HepG2 (cell line): ENCODE measurements around the gene UBTD1. TPM values are rescaled to one million over a fixed set of nuclear protein-coding genes. Genes with fewer than 3 reads are reported as not detected.

ENCODE experiments used
- ARNT2 ChIP-seq: sonication (generic); formaldehyde crosslinking; IDR thresholded peaks from 2 replicates; pipeline ENCODE4 v1.8.0; 2022; ENCODE audit warnings: mild to moderate bottlenecking, low read depth, missing genetic modification reagents, moderate library complexity
- EED ChIP-seq: sonication (generic); formaldehyde crosslinking; IDR thresholded peaks from 2 replicates; pipeline ENCODE4 v1.5.0; 2020; ENCODE audit warnings: mild to moderate bottlenecking, missing genetic modification reagents
- HOXA9 ChIP-seq: sonication (generic); formaldehyde crosslinking; IDR thresholded peaks from 2 replicates; pipeline ENCODE4 v1.8.1; 2022; ENCODE audit warnings: missing genetic modification reagents, mild to moderate bottlenecking, moderate library complexity, borderline replicate concordance
- MED1 ChIP-seq: sonication (generic); formaldehyde crosslinking; IDR thresholded peaks from 2 replicates; pipeline ENCODE4 v1.4.0; 2020; ENCODE audit warnings: missing genetic modification reagents
- NCOA1 ChIP-seq: sonication (generic); formaldehyde crosslinking; IDR thresholded peaks from 2 replicates; pipeline ENCODE4 v1.9.0; 2021; ENCODE audit warnings: missing genetic modification reagents
- NFAT5 ChIP-seq: sonication (generic); formaldehyde crosslinking; IDR thresholded peaks from 2 replicates; pipeline ENCODE4 v1.4.0; 2020; ENCODE audit warnings: missing genetic modification reagents
- NFKBIZ ChIP-seq: IDR thresholded peaks from 2 replicates; pipeline ENCODE4 v1.6.1; 2018; ENCODE audit warnings: missing genetic modification reagents, missing compliant biosample characterization
- PCBP1 ChIP-seq: fragments of 200-400 bp; formaldehyde crosslinking; IDR thresholded peaks from 2 replicates; pipeline ENCODE4 v1.6.1; 2017; ENCODE audit warnings: mild to moderate bottlenecking, low read depth, low read length, borderline replicate concordance
- ZBTB39 ChIP-seq: sonication (generic); formaldehyde crosslinking; IDR thresholded peaks from 2 replicates; pipeline ENCODE4 v1.5.0; 2020; ENCODE audit warnings: missing genetic modification reagents
- ZMYM3 ChIP-seq: sonication (generic); formaldehyde crosslinking; IDR thresholded peaks from 2 replicates; pipeline ENCODE4 v1.5.1; 2020; ENCODE audit warnings: mild to moderate bottlenecking, missing genetic modification reagents
- ZNF234 ChIP-seq: sonication (generic); formaldehyde crosslinking; conservative IDR thresholded peaks from 2 replicates; pipeline ENCODE4 v1.5.1; 2020; ENCODE audit warnings: mild to moderate bottlenecking, missing genetic modification reagents
- ZNF275 ChIP-seq: sonication (generic); formaldehyde crosslinking; IDR thresholded peaks from 2 replicates; pipeline ENCODE4 v1.8.0; 2022; ENCODE audit warnings: missing genetic modification reagents, mild to moderate bottlenecking, inconsistent platforms, borderline replicate concordance
- ZNF3 ChIP-seq: IDR thresholded peaks from 2 replicates; pipeline ENCODE4 v1.7.0; 2017; ENCODE audit warnings: inconsistent platforms
- ZNF501 ChIP-seq: sonication (generic); formaldehyde crosslinking; IDR thresholded peaks from 2 replicates; pipeline ENCODE4 v1.5.1; 2020; ENCODE audit warnings: mild to moderate bottlenecking, moderate library complexity, missing genetic modification reagents
- ZNF703 ChIP-seq: sonication (generic); formaldehyde crosslinking; IDR thresholded peaks from 2 replicates; pipeline ENCODE4 v1.5.1; 2020; ENCODE audit warnings: missing genetic modification reagents, mild to moderate bottlenecking, moderate library complexity, borderline replicate concordance
- ZNF710 ChIP-seq: sonication (generic); formaldehyde crosslinking; IDR thresholded peaks from 2 replicates; pipeline ENCODE4 v1.5.0; 2020; ENCODE audit warnings: mild to moderate bottlenecking, missing genetic modification reagents, borderline replicate concordance
- ZNF816 ChIP-seq: sonication (generic); formaldehyde crosslinking; IDR thresholded peaks from 2 replicates; pipeline ENCODE4 v1.8.0; 2022; ENCODE audit warnings: missing genetic modification reagents, mild to moderate bottlenecking, borderline replicate concordance
- polyA plus RNA-seq, 8 experiments: library from polyadenylated mRNA; depleted of rRNA in 3 of 8; stranded (reverse) in 7 of 8; unstranded in 1 of 8; fragments of >200 nt; fragmentation: Illumina TruSeq in 4 of 8; extraction: Trizol in 4 of 8; gene quantifications; 2 replicates each; pipeline versions ENCODE4 v1.2.1 to v1.2.3, GENCODE V29; 2011 to 2016; ENCODE audit warnings: low read depth in 4 of 8, missing spikeins in 1 of 8, mixed read lengths in 1 of 8; ENCODE audit not compliant: insufficient read depth in 1 of 8
- total RNA-seq, 5 experiments: library from RNA; depleted of rRNA; stranded (reverse); fragments of >200 nt; fragmentation: Illumina TruSeq; extraction: Trizol; gene quantifications; 2 replicates each; pipeline ENCODE4 v1.2.3, GENCODE V29; 2016; ENCODE audit warnings: low read depth in 1 of 5

The UBTD1 gene
- total and polyA plus RNA-seq, 2 of the 13 experiments (the other 11 are each of a cell fraction or from before 2014, with no cell fraction given): 7.9 to 10.0 TPM

GRCh38 chr10:97498076-97498840, 466 bp upstream of the UBTD1 start, which contains the start of gene MMS19 (continued):
- TF ChIP-seq ZNF234 (CRISPR knock-in tag) (no peak), ZNF3 (CRISPR knock-in tag) (no peak; the same call in none of the 2 replicates), ZNF275 (CRISPR knock-in tag) (no peak; the same call in 1 of the 2 replicates), EED (peak; percentile 82; the same call in 1 of the 2 replicates), NCOA1 (no peak), PCBP1 (peak; percentile 33; the same call in 1 of the 2 replicates), NFKBIZ (CRISPR knock-in tag) (0 out of 2 replicates have a peak, but pooled peaks have one; percentile 50), ZNF501 (CRISPR knock-in tag) (peak; percentile 90), ARNT2 (peak; percentile 82), MED1 (CRISPR knock-in tag) (no peak), ZMYM3 (CRISPR knock-in tag) (no peak; the same call in 1 of the 2 replicates), NFAT5 (CRISPR knock-in tag) (0 out of 2 replicates have a peak, but pooled peaks have one; percentile 18), HOXA9 (CRISPR knock-in tag) (0 out of 2 replicates have a peak, but pooled peaks have one; percentile 19), ZNF710 (CRISPR knock-in tag) (no peak; the same call in 1 of the 2 replicates), ZNF816 (CRISPR knock-in tag) (no peak), ZBTB39 (CRISPR knock-in tag) (no peak), ZNF703 (CRISPR knock-in tag) (no peak)
